Cerebellar cortex (tissue), 1 donor: ENCODE data around the gene KRT27.
"Not testable (repeated sequence)": the region's sequence is repeated elsewhere in the genome, so short reads cannot be mapped to it uniquely, and the experiment has no call there.

Source experiments
- DNase-seq: peaks from one replicate; pipeline ENCODE4 v3.0.0-alpha.2; 2015; ENCODE audit warnings: low spot score

The KRT27 gene, protein sequence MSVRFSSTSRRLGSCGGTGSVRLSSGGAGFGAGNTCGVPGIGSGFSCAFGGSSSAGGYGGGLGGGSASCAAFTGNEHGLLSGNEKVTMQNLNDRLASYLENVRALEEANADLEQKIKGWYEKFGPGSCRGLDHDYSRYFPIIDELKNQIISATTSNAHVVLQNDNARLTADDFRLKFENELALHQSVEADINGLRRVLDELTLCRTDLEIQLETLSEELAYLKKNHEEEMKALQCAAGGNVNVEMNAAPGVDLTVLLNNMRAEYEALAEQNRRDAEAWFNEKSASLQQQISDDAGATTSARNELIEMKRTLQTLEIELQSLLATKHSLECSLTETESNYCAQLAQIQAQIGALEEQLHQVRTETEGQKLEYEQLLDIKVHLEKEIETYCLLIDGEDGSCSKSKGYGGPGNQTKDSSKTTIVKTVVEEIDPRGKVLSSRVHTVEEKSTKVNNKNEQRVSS

DNA sequence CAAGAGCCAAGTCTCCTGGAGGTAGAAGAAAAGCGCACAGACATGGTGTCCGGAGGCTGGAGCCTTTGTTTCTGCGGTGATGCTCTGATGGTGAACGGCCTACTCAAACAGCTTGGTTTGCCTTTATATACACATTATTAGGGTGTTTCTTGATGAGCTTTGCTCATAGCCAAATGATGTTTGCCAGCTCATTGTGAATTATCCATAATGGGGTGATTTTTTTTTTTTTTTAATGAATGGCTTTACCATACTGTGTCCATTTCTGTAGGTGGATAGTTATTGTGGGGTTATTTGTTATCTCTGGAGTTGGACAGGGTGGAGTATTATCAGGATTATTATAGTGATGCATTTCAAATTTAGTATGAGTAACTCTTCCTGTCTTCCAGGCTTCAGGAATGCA lies at the start of gene KRT27:
Gene KRT27, minus strand, starts transcription at position 101 of the 400 bp plus-strand sequence. Its CDS starts 57 bp downstream, at position 44.
- no peak for DNase-seq

DNA sequence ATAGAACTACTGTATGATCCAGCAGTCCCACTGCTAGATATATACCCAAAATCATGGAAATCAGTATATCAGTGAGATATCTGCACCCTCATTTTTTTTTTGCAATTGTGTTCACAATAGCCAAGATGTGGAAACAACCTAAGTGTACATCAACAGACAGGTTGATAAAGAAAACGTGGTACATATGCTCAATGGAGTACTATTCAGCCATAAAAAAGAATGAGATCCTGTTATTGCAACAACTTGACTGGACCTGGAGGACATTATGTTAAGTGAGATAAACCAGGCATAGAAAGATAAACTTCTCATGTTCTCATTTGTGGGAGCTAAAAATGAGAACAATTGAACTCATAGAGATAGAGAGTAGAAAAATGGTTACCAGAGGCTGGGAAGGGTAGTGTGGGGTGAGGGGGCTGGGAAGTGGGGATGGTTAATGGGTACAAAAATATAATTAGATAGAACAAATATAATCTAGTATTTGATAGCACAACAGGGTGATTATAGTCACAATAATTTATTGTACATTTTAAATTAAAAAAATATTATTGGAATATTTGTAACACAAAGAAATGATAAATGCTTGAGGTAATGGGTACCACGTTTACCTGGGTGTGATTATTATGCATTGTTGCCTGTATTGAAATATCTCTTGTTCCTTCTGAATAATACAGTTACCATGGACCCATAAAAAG lies 47.9 kb upstream of the KRT27 start:
- no peak for DNase-seq

DNA sequence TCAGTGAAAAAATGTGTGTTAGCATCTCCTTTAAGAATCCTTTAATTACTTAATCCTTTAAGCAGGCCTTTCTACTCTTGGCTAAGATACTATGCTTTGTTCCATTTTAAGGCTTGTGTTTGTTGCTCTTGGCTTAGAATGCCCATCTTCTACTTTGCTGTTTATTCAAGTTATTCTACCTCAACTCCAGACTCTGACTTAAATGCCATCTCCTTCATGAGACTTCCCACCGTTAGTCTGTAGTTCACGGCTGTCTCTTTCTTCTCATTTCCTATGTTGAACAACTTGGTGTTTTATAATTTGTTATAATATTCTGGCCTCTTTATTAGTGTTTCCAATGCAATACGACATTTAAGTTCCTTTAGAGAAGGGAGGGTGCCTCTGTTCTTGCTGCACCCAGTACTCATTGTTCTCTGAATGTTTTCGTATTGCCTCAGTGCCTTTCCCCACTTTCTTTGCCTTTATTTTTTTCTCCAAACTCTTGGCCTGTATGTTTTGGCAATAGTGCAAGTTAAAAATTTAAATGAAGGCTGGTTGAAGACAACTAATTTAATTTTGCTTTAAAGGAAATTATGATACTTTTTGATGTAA lies 46.2 kb upstream of the KRT27 start:
- no peak for DNase-seq

DNA sequence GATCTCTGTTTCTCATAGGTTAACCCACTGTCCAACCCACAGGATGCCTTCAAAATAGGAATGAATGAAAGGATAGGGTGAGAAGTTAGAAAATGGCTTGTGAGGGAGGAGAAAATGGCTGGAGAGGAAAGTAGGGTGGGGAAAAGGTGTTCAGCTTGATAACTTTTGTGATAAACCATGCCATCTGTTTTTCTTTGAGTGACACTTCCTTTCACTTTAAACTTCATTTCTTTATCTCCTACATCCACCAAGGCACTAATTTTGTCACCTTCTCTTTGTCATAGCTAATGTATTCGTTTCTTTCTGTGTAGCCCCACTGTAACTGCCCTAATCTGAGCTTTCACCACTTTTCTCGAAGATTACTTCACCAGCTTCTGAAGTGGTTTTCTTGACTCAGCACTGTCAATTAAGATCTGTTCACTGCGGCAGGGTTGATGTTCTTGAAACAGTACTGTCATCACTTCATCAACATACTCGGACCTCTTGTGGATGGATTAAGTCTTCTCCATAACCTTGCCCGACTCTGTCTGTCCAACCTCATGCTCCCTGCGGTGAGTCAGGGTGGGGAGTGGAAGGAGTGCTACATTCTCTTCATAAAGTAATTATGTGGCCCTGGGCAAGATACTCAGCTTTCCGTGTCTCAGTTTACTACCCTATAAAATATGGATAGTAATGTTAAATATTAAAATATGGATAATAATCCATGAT lies 45.5 kb upstream of the KRT27 start:
- no peak for DNase-seq

DNA sequence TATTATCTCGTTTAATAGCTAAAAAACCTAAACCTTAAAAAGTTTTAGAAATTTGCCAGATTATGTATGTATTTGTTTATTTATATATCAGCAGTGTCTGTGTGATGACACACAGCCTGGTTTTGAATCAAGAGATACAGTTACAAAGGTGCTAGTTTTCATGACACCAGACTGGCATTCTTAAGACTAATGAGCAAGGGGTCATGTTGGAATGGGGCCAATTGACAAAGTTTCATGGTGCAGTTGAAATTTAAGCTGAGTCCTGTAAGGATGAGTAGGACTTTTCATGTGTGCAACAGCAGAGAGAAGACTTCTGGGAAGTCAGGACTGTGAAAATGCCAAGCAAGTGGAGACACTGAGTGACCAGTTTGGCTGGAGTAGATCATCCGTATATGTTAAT lies 43.2 kb upstream of the KRT27 start:
- DNase-seq: no peak

DNA sequence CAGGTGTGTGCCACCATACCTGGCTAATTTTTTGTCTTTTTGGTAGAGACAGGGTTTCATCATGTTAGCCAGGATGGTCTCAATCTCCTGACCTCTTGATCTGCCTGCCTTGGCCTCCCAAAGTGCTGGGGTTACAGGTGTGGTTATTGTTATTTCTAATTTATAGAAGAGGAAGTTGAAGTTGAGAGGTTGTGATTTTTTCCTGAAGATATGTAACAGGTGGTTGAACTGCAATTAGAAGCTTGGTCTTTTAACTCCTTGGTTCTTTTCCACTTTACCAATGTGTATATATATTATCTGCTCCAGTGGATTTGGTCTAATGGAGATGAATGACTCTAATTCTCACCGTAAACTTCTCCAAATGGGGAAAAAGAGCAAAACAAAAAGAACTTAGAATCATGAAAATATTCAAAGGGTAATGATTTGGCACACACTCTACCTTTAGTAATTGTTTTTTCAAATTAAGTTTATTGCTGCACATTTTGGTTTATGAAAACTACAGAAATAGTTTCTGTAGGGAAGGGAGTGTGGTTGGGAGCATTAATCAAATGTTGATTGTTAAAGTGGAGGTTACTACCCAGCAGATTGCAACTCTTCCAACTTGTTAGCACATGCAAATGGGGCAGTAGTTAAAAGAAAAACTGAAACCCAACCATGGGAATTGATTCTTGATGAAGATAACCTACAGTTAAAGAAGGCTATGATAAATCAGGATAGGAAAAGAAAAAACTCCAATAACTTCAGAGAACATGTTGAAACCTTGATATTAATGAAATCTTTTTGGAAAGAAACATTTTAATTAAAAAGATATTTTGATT lies 41.9 kb upstream of the KRT27 start:
- DNase-seq: no peak

DNA sequence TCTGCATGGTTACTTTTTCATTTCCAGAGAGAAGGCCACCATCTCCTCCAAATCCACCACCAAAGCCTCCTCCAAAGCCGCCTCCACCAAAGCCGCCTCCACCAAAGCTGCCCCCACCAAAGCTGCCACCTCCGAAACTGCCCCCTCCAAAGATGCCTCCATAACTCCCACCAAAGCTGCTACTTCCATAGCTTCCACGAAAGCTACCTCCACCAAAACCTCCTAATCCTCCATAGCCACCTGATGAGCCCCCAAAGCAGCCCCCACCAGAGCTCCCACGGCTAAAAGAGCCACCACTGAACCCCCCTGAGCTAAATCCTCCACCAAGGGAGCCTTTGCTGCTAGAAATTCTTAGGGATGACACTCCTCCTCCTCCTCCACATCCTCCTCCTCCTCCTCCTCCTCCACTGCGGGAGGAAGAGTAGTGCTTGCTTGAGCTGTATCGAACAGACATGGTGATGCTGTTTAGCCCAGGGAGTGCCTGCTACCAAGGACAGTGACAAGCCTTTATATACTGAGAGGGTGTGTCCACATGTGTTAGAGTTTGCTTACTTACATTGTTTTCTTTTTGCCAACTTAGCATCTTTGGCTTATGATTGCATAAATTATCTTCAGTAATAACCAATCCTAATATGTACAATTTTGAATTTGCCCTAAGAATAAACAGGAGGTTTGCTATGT lies 39.9 kb upstream of the KRT27 start, which contains the start of gene KRT10:
Gene KRT10, minus strand, starts transcription at position 483 of the 681 bp plus-strand sequence. Its CDS starts 29 bp downstream, at position 454.
- no peak for DNase-seq

DNA sequence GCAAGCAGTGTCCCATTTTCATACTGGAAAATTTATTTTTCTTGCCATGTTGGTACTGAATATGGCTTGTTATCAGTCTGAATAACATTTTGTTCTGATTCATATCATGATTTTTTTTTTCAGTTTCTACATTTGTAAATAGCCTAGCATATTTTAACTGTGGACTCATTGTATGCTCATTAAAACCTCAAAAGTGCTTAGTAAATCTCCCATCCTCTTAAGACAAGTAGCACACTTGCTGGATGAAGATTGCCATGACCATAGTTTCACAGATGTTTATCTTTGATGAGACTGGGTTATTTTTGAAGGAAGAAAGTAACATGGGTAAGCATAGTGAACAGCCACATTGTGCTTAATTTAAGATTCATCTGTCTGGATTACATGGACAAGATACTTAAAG lies 39.2 kb upstream of the KRT27 start:
- no peak for DNase-seq

DNA sequence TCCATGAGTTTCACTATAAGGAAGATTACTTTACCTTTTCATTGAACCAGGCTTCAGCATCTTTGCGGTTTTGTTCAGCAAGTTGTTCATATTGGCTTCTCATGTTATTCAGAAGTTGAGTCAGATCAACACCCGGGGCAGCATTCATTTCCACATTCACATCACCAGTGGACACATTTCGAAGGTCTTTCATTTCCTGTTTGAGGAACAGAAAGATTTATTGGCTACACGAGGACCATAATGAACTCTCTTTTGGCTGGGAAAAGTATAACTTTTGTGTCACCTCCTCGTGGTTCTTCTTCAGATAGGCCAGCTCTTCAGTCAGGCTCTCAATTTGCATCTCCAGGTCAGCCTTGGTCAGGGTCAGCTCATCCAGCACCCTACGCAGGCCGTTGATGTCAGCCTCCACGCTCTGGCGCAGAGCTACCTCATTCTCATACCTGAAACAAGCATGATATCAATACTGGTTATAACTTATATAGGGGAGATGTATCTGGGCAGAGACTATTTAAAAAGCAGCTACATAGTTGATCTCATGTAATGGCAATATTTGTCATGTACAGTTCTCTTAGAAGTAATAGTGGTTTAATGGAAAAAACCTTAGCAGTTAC lies 38.0 kb upstream of the KRT27 start:
- no peak for DNase-seq

DNA sequence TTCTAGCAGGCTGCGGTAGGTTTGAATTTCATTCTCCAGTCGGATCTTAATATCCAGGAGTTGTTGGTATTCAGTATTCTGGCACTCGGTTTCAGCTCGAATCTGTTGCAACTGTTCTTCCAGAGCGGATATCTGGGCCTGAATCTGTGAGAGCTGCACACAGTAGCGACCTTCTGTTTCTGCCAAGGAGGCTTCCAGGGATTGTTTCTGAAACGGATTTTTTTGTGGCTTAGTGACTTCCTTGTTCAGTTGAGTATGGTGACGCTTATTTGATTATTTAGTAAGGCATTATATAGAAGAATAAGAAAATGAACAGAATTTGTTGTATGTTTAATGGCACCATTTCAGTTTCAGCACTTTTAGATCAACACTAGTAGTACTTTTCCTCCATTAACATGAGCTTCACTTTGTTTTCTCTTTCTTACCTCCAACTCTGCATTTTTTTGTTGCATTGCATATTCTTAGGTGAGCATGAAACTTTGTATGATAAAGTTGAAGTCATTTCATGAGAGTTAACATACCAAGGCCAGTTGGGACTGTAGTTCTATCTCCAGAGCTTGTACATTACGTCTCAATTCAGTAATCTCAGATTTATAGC lies 37.3 kb upstream of the KRT27 start:
- peak; percentile 19 for DNase-seq

DNA sequence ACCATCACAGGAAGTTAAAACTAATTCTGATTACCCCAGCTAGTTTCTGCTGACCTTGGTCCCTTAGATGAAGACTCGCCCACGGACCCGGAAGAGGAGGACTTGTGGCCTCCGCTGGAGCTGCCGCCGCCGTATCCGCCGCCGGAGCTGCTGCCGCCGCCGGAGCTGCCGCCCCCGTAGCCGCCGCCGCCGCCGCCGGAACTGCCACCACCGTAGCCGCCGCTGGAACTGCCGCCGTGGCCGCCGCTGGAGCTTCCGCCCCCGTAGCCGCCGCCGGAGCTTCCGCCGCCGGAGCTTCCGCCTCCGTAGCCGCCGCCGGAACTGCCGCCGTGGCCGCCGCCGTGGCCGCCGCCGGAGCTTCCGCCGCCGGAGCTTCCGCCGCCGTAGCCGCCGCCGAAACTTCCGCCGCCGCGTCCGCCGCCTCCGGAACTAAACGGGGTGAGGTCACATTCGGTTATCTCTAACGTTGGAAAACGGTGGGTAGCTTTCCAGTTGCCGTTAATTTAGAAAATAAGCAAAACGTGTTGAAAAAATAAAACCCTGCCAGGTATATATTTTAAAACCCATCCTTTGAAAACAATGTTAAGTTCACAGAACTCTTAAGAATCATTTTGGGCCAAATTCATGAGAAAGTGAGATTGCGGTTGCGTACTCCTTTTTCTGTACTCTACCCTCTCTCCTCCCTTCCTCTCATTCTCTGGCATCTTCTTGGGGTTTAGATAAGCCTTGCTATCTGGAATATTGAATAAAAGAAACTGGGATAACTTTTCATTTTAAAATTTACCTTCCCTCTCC lies 36.6 kb upstream of the KRT27 start:
- DNase-seq: peak; percentile 77

DNA sequence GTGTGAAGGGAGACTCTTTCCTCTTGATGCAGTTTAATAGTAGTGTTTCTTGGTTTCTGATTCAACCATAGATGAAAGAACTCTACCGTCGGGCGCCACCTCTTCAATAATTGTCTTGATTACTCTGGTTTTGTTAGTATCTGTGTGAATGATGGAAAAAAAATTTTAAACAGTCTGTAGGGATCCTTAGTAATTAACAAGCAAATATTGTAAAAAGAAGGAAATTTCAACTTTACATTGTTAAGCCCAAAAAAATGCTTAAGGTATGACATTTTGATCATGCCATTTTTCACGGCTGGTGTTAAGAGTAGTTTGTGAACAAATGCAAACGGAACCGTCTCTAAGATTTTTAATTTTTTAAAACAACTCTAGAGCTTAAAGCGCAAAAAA lies 36.0 kb upstream of the KRT27 start:
- peak; percentile 3 for DNase-seq

DNA sequence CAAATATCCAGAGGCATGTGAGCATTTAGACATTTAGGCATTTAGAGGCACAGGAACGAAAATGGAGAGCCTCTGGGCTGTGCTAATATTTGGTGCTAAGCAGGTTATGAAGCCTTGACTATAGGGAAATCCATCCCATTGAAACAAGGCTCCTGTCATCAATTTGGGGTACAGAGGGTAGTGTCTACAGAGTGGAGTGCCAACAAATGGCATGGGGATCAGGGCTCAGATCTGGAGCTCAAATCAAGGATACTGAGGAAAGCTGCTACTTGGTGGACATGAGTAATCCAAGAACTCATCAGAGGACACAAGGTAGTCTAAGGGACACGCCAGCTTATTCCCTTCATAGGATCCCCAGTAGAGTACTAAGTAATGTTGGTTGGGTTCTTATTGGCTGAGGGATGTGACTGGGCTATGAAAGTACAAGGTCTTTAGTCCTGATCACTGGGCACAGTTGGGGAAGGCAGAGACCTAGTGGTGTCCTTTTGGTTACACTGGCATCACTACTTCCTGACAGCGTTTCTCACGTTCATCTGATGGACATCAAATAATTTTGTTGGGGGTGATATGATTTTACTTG lies 34.8 kb upstream of the KRT27 start:
- no peak for DNase-seq

DNA sequence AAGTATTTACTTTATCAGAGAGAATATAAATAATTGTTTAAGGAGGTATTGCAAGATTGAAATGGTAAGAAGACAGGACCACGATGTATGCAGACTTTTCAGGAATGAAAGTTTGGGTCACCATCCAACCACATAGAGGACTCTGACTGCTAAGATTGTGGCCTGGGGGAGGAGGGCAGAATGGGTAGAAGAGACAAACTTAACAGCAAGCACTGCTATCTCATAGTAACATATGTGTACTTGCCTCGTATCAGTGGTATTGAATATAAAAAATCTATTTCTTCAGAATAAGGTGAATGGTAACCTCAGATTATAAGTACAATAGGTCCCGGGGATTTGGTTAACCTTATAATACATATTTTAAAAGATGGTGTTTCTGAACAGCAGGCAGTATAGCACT lies 34.2 kb upstream of the KRT27 start:
- no peak for DNase-seq

DNA sequence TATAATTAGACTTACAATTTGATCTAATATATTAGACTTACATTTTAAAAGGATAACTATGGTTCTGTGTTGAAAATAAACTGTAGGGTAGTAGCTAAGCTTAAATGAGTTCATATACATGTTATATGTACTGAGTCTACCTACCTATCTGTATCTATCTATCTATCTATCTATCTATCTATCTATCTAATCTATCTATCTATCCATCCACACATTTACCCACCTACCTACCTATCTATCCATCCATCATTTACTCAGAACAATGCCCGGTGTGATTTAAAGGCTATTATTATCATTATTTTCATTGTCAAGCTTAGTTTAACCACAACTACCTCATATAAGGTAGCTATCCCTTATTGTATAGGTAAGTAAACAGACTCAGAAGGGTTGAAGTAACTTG lies 33.0 kb upstream of the KRT27 start:
- DNase-seq: no peak

DNA sequence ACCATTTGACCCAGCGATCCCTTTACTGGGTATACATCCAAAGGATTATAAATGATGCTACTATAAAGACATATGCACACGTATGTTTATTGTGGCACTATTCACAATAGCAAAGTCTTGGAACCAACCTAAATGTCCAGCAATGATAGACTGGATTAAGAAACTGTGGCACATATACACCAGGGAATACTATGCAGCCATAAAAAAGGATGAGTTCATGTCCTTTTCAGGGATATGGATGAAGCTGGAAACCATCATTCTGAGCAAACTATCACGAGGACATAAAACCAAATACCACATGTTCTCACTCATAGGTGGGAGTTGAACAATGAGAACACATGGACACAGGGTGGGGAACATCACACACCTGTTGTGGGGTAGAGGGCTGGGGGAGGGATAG lies 32.3 kb upstream of the KRT27 start:
- DNase-seq: not testable (repeated sequence)

DNA sequence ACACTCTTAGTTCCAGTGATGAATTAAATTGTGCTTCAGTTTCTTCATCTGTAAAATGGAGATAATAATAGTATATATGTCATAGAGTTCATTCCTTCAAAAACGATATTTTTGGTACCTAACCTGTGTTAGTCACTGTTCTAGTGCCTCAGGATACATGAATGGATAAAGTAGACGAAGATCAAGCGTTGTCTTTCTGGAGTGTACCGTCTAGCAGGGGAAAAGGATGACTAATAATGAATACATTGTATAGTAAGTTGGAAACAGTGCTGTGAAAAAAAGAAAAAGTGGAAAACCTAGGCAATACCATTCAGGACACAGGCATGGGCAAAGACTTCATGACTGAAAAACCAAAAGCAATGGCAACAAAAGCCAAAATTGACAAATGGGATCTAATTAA lies 31.5 kb upstream of the KRT27 start:
- no peak for DNase-seq

DNA sequence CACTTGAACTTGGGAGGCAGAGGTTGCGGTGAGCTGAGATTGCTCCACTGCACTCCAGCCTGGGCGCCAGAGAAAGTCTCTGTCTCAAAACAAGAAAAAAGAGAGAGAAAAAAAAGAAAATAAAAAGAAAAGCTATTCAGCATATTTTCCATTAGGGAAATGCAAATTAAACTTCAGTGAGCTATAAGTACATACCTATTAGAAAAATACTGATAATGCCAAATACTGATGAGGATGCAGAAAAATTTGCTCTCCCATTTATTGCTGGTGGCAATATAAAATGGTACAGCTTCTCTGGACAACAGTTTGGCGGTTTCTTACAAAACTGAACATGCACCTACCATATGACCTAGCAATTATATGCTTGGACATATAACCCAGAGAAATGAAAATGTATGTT lies 30.3 kb upstream of the KRT27 start:
- no peak for DNase-seq

DNA sequence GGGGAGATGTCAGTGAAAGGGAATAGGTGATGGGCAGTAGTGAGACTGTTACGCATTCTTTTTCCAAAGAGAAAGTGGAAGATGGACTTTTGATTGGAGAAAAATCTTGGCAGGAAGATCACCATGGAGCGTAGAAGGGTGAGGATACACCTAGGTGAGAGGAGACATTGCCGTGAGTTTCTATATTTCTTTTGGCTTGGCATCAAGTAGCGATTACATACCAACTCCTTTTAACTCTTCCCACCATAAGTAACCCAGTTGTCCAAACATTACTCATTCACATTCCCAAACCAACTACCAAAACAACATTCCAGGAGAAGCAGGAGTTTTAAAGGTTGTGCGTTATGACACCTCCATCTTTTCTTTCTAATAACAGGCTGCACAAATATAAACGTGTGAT lies 28.1 kb upstream of the KRT27 start:
- DNase-seq: no peak
